DMS79 (cell line): ENCODE results near the gene TYR.
"Not testable (repeated sequence)": the region's sequence is repeated elsewhere in the genome, so short reads cannot be mapped to it uniquely, and the experiment has no call there.

ENCODE experiments used
- DNase-seq: peaks from one replicate; lab custom pipeline; 2025; lab: John Stamatoyannopoulos, UW

The TYR gene

DNA sequence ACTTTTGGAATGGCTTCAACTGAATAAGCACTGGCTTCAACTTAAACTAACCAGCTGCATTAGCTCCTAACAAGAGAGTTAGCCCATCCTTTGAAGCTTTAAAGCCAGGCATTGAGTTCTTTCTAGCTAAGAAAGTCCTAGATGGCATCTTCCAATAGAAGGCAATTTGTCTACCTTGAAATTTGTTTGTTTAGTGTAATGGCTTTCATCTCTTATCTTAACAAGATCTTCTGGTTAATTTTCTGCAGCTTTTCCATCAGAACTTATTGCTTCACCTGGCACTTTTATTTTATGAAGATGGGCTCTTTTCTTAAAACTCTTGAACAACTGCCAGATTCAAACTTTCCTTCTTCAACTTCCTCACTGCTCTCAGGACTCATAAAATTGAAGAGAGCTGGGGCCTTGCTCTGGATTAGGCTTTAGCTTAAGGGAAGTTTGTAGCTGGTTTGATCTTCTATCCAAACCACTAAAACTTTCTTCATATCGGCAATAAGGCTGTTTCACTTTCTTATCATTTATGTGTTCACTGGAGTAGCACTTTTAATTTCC is 94.9 kb downstream of the TYR start:
- DNase-seq, result not testable (repeated sequence)

DNA sequence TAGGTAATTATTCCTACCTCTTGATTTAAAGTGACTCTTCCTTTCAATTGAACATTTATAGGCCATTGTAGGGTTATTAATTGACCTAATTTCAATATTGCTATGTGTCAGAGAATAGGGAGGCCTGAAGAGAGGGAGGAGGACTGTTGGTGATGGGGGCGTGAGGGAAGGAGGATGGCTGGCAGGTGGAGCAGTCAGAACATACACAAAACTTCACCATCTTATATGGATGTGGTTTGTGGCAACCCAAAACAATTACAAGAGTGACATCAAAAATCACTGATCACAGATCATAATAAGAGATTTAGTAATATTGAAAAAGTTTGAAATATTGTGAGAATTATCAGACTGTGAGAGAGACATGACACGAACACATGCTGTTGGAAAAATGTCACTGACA is 95.5 kb downstream of the TYR start:
- not testable (repeated sequence) for DNase-seq

DNA sequence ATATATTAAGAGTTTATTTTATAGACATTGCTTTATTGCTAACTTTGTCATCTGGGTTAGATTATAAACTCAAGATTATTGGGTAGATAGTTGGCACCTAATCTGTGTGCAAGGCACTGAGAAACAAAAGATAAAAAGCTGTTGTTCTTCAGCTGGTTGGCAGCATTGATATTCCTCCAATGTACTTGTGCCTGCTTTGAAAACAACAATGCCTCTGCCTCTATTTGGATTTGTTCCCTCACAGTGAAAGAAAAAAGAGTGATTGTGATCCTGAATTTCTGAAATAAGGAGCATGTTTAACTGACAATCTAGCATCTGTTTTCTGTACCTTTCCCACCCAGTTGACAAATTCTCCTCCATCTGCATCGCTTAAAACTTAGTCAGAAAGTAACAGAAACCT is 98.3 kb downstream of the TYR start:
- no peak for DNase-seq

DNA sequence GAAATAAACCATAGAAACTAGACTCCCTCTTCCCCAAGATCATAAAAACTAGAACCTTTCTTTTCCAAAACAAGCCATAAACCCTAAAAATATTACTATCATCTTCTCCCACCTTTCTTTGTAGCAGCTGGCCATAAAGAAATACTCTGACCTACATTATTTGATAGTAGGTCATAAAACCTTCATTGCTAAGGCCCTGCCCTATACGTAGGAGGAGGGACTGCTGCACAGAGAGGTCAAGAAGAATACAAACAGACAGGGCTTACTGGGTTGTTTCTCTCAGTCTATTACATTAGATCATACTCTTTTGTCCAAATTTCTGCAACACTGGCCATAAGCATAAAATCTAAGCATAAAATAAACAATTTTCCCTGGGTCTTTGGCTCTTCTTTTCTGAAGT is 101.5 kb downstream of the TYR start:
- no peak for DNase-seq

DNA sequence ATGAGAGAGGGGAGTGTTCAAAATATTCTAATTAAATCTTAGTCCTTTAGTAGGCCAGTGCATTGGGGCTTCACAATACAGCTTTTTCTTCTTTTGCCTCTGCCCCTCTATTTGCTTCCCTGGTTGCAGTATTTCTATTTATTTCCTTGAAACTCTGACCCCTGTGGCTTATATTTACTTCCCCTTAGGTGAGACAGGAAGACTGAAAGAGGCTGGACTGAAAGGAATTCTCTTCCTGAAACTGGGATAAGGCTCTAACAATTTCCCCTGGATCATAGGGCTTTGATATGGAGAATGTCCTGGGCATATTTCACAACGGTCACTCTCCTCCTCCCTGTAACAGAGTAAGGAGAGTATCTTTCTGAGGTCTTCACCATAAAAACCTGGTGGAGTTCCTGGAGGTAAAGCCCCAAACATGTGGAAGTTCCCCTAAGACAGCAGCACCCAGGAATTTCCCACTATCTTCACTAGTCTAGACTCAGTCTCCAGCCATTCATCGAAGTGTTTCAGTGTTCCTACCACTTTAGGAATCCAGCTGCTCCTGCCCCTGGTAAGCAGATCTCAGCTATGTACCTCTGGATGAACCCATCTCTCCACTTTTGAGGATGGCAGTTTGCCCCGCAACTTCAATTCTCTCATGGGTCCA is 103.5 kb downstream of the TYR start:
- not testable (repeated sequence) for DNase-seq

DNA sequence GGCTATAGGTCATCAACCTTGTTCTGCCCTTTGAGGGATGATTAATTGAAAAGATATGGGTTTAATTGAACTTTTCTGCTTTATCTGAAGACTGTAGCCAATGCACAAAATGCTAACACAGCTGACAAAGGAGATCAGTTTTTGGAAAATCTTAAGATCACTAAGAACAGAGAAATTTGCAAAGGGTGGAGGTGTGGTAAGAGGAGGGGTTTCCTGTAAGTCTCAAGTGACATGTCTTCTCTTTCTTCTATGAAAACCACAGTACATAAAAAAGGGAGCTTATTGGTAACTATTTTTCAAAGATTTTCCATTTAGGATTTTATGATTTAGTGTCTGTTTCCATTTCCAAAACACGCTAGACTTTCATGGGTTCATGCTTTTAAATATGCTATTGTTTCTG is 108.9 kb downstream of the TYR start:
- not testable (repeated sequence) for DNase-seq

DNA sequence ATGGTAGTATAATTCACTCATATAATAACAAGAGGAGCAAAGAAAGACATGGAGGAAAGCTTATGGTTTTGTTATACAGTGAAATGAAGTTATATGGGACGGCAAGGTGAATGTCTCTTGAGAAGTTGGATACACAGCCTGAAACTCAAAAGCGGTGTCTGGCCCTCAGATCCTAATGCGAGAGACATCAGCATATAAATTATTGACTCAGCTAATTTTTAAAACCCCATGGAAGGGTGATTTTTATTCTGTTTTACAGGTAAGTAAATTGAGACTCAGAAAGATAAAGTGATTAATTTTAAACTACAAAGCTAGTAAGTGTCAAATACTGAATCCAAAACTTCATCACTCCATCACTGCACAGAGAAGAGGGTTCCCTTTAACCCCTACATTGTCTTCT is 110.3 kb downstream of the TYR start:
- DNase-seq, result not testable (repeated sequence)

DNA sequence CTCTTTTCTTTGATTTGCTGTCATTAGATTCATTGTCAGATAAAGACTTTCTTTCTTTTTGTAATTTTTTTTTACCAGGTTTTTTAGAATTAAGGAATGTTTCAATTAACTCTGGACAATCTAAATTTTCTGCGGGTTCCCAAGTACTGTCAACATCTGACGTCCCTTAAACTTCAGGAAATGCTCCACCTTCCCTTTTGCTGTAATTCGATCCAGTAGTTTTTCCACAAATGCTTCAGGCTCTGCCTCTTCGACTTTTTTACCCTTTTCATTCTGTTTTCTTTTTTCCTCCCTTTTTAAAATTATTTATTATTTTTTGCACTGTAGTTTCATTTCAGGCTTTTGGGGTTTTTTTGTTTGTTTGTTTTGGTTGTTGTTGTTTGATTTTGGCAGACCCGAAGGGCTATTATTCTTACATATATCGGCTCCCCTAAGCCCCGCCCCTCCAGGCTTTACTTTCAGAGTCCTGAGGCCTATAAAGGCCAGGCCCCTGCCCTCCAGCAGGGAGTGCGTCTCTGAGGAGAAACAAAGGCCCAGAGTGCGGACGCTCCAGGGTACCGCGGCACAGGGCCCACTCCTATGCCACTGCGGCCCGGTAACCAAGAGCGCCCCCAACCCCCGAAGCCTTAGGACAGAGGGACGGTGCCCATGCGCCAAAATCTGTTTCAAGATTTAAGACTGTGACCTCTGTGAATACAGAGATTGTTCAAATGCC is 116.4 kb downstream of the TYR start:
- DNase-seq, result no peak

DNA sequence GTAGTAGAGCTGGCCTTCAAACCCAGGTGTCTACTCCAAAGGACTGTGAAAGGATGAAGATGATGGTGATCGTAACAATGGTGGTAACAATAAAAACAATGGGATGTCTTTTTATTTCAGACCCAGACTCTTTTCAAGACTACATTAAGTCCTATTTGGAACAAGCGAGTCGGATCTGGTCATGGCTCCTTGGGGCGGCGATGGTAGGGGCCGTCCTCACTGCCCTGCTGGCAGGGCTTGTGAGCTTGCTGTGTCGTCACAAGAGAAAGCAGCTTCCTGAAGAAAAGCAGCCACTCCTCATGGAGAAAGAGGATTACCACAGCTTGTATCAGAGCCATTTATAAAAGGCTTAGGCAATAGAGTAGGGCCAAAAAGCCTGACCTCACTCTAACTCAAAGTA is 117.3 kb downstream of the TYR start:
- DNase-seq, result not testable (repeated sequence)

DNA sequence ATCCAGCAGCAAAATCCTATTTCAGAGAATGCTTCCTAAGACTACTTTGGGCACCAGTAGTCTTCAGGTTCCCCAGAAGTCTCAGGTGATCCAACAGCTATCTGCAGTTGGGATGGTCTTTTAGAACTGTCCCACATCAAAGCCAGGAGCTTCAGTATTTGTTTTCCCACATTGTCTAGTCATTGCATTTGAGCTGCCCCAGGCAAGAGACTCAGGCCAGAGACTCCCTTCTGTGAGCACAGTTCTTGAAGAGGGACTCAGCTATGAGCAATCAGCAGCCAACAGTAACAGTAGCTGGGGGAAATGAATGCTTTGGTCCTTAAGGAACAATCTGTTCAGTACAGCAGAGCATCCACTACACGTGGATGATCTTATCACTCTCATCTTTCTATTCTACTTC is 125.4 kb downstream of the TYR start:
- DNase-seq, result not testable (repeated sequence)

DNA sequence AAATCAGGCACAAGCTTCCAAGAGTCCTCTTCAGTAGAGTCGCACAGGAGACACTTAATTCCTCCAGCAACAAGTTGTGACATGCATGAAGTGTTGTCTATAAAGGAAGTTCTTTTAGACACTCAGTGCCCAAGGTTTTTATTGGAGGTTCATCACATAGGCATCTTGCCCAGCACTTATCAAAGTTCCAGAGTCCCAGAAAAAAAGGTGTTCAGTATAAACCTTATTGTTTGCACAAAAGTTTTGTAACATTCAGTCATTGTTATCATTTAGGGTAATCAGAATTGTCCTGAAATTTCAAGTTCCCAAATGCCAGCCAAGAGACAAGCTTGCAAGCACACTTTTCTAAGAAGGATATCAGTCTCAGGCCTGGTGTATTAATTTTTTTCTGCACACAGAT is 130.6 kb downstream of the TYR start:
- not testable (repeated sequence) for DNase-seq

DNA sequence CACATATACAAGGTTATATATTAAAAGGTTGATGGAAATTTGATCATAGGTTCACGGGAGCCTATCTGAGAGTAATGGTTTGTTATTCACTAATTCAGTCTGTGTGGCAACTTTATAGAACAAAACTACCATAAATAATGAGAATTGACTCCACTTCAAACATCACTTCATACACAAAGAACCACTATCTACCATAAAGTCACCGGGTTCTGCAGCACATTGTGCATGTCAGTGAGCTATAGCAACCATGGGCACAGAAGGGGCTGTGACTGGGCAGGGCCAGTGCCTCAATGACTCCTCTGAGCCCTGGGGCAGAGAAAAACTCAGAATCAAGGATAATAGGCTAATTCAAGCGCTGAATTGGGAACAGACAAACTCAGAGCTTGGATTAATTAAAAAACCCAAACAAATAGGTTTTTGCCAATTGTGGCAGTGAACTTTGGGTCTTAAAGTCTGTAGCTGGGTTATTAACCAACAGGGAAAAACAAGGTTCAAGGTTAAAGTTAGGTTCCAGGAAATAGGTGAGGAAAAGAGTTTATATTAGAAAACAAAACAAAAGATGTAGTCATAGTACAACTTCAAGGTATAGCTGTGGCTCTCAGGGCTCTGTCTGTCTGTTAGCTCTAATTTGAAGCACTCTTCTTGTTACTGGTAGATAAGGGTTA is 131.8 kb downstream of the TYR start:
- not testable (repeated sequence) for DNase-seq

DNA sequence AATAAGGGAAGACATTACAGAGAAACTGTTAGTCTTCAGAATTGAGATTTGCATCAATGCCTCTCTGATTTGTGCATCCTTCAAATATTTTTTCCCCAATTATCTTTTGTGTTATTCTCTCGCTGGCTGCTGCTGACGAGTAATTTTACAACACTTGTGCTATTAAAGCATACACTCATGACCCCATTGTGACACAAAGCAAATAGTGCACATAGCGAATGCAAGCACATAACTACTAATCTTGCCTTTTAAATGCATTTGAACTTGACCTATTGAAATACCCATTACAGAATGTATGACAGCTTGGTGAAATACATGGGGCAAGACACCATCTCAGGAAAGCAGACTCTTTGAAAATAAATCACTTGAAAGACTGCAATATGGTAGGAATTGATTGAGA is 132.9 kb downstream of the TYR start:
- DNase-seq, result not testable (repeated sequence)

DNA sequence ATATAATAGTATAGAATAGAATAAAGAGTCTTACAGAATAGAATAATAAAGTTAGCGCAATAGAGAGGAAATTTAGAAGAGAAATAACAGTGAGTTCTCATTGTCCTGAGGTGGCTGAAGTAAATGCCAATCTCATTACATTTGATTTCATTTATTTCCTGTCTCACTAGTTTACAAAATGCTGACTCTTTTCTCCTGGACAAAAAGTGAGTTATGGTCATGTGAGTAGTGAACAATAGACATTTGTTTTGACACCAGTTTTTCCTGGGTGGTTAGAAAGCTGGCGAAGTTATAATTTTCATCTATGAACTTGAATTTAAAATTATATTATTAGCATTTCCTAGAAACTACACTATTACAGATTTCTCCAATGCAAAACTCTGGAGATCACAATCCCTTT is 143.7 kb downstream of the TYR start:
- DNase-seq, result no peak

DNA sequence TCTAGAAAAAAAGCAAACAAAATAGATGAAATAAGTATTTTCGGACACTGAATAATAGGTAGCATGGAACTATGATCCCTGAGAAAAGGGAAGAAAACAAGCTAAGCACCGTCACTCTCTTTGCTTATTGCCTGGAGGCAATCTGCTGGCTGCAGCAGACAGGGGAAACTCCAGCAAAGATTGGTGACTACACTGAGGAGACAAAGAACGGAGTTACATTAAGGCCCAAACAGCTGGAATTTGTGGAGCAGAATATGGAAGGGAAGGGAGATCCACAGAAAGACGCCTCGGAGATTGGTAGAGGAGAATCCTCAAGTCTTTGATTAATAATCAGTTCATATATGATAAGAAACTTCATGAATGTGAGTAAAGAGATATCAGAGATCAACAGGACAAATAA is 150.2 kb downstream of the TYR start:
- no peak for DNase-seq

DNA sequence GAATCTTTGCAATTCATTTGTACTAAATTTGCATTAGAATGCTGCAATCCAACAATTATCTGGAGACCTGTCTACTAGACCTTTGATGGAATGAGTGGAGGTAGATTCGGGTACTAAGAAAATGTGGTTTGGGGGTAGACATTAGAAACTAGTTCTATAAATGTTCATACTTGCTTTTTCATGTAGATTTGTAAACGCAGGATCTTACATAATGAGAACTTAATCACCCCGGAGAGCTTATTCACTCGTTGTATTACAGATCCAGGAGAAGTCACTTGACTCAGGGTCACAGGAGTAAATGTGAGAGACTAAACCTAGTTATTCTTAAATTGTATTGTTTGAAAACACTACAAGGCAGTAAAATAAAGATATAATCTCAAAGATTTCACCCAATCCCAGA is 154.3 kb downstream of the TYR start:
- not testable (repeated sequence) for DNase-seq

DNA sequence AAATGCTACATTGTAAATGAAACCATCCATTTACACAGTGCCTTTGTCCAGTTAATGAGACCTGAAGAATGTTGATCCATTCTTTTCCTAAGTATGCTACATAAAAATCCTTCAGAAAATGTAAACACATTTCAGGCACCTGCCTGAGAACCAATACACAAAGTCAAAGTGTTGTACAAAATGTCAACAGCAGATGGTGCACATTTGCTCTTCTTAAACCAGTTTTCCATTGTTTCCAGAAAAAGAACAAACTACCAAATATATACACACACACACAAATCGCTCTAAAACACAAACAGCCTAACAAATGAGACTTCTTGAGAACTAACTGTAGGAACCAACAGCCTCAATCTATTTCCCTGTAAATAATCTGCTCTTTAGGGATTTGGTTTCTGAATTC is 156.0 kb downstream of the TYR start:
- DNase-seq, result not testable (repeated sequence)

DNA sequence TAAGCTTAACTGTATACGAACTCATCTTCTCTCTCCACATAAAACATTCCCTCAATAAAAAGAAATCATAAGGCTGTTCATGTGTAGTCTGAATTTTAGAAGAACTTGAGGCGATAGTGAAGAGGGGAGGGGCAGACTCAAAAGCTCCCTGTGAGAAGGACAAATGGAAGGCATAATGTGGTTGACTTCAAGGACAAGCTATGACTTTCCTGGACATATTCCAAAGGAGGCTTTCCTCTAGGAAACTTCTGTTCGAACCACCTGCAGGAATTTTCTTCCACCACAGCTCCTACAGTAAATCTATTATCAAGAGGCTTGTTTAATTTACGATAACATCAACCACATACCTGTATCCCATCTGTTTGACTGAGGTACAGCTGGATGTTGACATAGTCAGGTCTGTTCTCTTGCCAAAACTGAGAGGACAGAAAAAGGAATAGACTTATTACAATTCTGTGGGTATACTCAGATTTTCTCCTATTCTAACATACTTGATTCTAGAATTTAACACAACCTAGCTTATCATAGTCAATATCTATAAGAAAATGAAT is 159.5 kb downstream of the TYR start:
- not testable (repeated sequence) for DNase-seq

DNA sequence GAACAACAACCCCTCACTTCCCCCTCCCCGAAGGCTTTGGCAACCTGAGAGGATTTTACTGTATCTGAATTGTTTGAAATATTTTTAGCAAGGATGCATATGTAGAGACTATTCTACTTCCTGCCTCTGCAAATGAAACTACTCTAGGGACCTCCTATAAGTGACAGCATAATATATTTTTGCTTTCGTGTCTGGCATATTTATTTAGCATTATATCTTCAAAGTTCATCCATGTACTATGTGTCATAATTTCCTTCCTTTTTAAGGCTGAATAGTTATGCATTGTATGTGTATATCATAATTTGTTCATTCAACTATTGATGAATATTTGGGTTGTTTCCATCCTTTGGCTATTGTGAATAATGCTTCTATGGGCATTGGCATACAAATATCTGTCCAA is 160.4 kb downstream of the TYR start:
- DNase-seq, result not testable (repeated sequence)

DNA sequence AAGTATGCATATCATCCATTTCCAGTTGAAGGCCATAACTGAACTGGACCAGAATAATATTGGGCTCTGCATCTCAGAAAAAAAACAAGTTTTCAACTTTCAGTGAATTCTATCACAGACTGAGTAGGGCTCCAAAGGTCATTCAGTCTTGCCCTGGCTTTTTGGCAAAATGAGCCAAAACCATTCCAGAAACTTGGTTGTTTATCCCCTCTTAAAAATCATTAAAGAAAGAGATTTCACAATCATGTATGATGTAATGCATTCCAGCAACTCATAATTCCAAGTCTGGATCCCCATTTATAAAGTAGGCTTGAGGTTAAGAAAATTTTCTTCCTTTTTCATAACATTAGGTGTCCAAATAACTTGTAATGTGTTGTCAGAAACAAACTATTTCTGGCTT is 162.8 kb downstream of the TYR start:
- DNase-seq, result not testable (repeated sequence)

DNA sequence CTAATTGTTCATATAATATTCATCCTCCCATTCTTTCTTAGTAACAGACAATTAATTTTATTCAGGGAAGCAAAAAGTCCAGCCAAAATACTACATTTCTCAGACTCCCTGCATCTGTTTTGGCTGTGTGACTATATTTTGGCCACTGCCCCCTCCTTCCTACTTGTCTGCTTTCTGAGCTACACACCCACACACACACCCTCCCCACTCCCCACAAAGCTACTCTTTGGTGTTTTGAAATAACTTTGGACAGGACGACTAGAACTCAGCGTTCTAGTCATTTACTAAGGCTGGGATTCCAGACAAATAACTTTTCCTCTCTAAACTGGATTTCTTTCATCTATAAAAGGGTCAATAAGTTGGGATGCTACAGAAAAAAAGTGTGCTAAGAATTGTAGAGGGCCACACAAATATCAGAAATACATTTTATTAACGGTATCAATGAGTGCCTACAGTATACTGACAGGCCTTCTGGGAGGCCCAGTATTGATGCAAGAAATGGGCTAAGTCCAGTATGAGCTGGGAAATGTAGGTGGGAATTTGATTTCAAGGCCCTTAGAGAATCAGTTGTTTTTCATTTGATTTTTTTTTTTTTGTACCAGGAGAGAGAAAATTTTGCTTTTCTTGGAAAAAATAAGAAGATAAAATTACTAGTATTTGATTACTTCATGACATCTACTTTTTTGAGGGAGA is 165.4 kb downstream of the TYR start:
- not testable (repeated sequence) for DNase-seq
